ENCODE results near the gene RNGTT. TPM values are rescaled to one million over a fixed set of nuclear protein-coding genes. Genes with fewer than 3 reads are reported as not detected.

RNGTT gene
- polyA plus RNA-seq, 4 donors: 3.8 to 8.3 (median 4.7) TPM

DNA sequence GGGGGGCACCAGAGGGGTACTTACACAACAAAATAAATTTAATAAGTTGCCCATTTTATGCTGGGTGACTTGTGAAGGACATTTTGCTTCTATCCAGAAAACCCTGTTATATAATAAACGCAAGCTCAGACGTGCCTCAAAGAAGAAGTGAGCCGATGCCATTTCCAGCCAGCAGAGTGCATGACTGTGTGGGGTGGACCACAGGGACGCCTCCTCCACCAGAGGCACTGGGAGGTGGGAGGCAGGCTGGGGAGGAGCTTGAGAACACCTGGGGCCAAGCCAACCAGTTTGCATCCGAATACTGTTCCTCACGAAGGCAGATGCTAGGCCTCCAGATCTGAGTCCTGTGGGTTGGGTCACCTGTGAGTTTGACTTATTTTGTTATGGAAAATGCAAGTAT, 363.8 kb downstream of the RNGTT start:
- 82 to 84% (median 83%) methylated on average over 6 of the region's 6 CpGs for WGBS, 3 donors
- Histone ChIP-seq H3K27me3 (ENCODE audit: control insufficient read depth in 3 of 3, insufficient read depth in 3 of 3, low read length in 3 of 3) (no peaks in the 10 kb centered on the region), H3K9me3 (ENCODE audit: control insufficient read depth in 2 of 2, insufficient read depth in 1 of 2, low read depth in 1 of 2, low read length in 1 of 2) (peaks cover 0 to 3% of the 10 kb centered on the region in 2 donors), H3K4me1 (ENCODE audit: control insufficient read depth in 3 of 3, insufficient read depth in 2 of 3, low read depth in 1 of 3, low read length in 2 of 3) (no peaks in the 10 kb centered on the region), H3K27ac (ENCODE audit: low read depth in 1 of 3, low read length in 2 of 3) (no peak overlapping the region), H3K4me3 (ENCODE audit: low read depth in 1 of 3, low read length in 3 of 3) (no peak overlapping the region), H3K36me3 (ENCODE audit: control insufficient read depth in 3 of 3, insufficient read depth in 2 of 3, low read depth in 1 of 3, low read length in 3 of 3) (no peaks in the 10 kb centered on the region)
- FAIRE-seq (no peak), DNase-seq (no peak)

DNA sequence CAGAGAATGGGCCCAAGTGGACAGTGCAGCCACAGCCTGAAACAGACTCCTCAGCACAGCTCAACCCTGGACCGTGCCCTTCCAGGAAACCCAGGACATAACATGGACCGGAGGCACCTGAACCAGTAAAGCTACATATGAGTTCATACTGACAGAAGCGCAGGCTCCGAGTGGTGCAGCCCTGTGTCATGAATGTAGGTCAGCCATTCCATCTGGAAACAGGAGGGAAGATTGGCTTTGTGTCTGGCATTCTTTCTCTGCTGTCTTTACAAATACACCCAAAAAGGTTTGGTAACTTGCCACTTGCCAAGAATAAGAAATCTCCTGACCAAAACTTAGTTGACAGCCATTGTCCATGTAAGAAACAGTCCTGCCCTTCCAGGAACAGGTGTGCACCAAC, 366.6 kb downstream of the RNGTT start:
- H3K27ac ChIP-seq (ENCODE audit: low read depth in 1 of 3, low read length in 2 of 3): no peak overlapping the region
- no peaks in the 10 kb centered on the region for H3K27me3 ChIP-seq (ENCODE audit: control insufficient read depth in 3 of 3, insufficient read depth in 3 of 3, low read length in 3 of 3)
- DNase-seq (no peak), FAIRE-seq (no peak)
- no peaks in the 10 kb centered on the region for H3K9me3 ChIP-seq (ENCODE audit: control insufficient read depth in 2 of 2, insufficient read depth in 1 of 2, low read depth in 1 of 2, low read length in 1 of 2)
- 90 to 97% (median 91%) methylated on average over 4 of the region's 4 CpGs for whole genome bisulfite sequencing, 3 donors
- H3K4me3 ChIP-seq (ENCODE audit: low read depth in 1 of 3, low read length in 3 of 3): no peak overlapping the region
- no peaks in the 10 kb centered on the region for H3K36me3 ChIP-seq (ENCODE audit: control insufficient read depth in 3 of 3, insufficient read depth in 2 of 3, low read depth in 1 of 3, low read length in 3 of 3)
- no peaks in the 10 kb centered on the region for H3K4me1 ChIP-seq (ENCODE audit: control insufficient read depth in 3 of 3, insufficient read depth in 2 of 3, low read depth in 1 of 3, low read length in 2 of 3)

DNA sequence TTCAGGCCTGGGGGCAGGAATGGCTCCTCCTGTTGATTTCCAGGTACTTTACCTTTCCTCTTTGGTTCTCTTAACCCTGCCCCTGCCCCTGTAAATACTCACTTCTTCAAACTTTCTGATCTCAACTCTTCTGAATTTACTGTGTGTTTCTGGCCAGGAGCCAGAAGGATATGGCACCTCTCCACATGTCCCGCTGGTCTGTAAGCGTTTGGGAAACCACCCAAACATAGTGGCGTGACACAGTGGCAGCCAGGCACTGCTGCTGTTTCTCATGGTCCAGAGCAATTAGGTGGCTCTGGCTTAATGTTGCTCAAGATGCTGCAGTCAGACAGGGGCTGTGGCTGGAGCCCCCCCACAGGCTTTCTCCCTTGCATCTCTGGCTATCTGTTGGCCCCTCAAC, 374.5 kb downstream of the RNGTT start:
- Histone ChIP-seq H3K4me3 (ENCODE audit: low read depth in 1 of 3, low read length in 3 of 3) (no peak overlapping the region), H3K4me1 (ENCODE audit: control insufficient read depth in 3 of 3, insufficient read depth in 2 of 3, low read depth in 1 of 3, low read length in 2 of 3) (no peaks in the 10 kb centered on the region), H3K9me3 (ENCODE audit: control insufficient read depth in 2 of 2, insufficient read depth in 1 of 2, low read depth in 1 of 2, low read length in 1 of 2) (no peaks in the 10 kb centered on the region), H3K27me3 (ENCODE audit: control insufficient read depth in 3 of 3, insufficient read depth in 3 of 3, low read length in 3 of 3) (peaks cover 0 to 2% (median 0%) of the 10 kb centered on the region in 3 donors), H3K36me3 (ENCODE audit: control insufficient read depth in 3 of 3, insufficient read depth in 2 of 3, low read depth in 1 of 3, low read length in 3 of 3) (no peaks in the 10 kb centered on the region), H3K27ac (ENCODE audit: low read depth in 1 of 3, low read length in 2 of 3) (no peak overlapping the region)
- no peak for FAIRE-seq
- 49 to 63% (median 63%) methylated on average over 3 of the region's 3 CpGs for WGBS, 3 donors
- no peak for DNase-seq

DNA sequence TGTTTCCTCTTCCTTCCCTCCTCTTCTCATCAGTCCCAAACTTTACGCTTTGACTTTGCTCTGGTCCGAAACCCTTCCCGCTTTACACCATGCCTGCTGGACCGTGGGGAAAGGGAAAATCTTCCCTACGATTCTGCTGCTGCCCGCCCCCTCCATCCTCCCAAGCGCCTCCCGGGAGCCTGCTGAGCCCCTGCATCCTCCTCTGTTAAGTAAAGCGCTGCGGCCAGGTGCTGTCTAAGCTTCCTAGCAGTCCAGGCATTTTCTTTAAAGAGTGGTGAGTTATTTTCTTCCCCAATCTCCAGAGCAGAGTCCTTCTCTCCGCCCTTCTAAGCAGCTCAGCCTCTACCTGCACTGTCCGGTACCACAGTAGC, 376.3 kb downstream of the RNGTT start:
- H3K4me3 ChIP-seq (ENCODE audit: low read depth in 1 of 3, low read length in 3 of 3): no peak overlapping the region
- H3K27me3 ChIP-seq (ENCODE audit: control insufficient read depth in 3 of 3, insufficient read depth in 3 of 3, low read length in 3 of 3): peaks cover 0 to 2% (median 0%) of the 10 kb centered on the region in 3 donors
- no peak for FAIRE-seq
- DNase-seq: no peak
- peaks cover 0 to 4% of the 10 kb centered on the region in 2 donors for H3K9me3 ChIP-seq (ENCODE audit: control insufficient read depth in 2 of 2, insufficient read depth in 1 of 2, low read depth in 1 of 2, low read length in 1 of 2)
- H3K36me3 ChIP-seq (ENCODE audit: control insufficient read depth in 3 of 3, insufficient read depth in 2 of 3, low read depth in 1 of 3, low read length in 3 of 3): no peaks in the 10 kb centered on the region
- WGBS, 3 donors: 64 to 80% (median 75%) methylated on average over 12 of the region's 12 CpGs
- no peak overlapping the region for H3K27ac ChIP-seq (ENCODE audit: low read depth in 1 of 3, low read length in 2 of 3)
- H3K4me1 ChIP-seq (ENCODE audit: control insufficient read depth in 3 of 3, insufficient read depth in 2 of 3, low read depth in 1 of 3, low read length in 2 of 3): no peaks in the 10 kb centered on the region

DNA sequence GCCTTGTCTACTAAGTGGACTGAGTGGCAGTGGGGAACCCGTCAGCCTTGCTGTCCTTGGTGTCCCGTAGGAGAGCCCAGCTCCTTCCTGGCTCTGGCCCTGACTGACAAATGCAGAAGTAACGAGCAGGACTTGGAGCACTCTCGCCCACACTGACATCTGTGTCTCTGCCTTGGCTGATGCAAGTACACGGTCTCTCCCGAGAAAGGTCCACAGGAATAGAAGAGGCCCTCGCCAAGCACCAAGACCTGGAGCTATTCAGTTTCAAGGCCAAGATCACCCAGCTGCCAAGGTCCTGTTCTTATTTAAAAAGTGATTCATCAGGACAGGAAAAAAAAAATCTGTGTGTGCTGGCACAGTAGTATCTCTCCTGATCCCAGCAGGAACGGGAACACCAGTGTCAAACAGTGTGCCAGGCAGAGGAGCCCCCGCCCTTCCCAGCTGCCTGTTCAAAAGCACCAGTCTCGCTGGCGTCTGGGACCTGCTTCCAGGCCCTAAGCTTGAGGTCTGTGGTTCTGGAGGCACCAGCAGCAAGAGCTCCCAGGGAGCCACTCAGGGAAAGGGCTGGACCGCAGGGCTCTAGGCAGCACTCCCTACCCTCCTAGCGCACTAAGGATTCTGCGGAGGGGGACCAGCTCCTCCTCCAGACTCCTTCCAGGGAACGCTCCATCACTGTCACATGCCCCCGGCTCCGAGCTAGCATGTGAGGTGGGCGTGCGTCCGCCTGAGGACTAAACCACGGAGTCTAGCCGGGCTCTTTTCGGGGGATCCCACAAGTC, 376.9 kb downstream of the RNGTT start:
- H3K36me3 ChIP-seq (ENCODE audit: control insufficient read depth in 3 of 3, insufficient read depth in 2 of 3, low read depth in 1 of 3, low read length in 3 of 3): no peaks in the 10 kb centered on the region
- H3K9me3 ChIP-seq (ENCODE audit: control insufficient read depth in 2 of 2, insufficient read depth in 1 of 2, low read depth in 1 of 2, low read length in 1 of 2): peaks cover 0 to 4% of the 10 kb centered on the region in 2 donors
- FAIRE-seq (no peak), DNase-seq (no peak)
- H3K4me3 ChIP-seq (ENCODE audit: low read depth in 1 of 3, low read length in 3 of 3): no peak overlapping the region
- 69 to 82% (median 78%) methylated on average over 23 of the region's 23 CpGs for WGBS, 3 donors
- H3K4me1 ChIP-seq (ENCODE audit: control insufficient read depth in 3 of 3, insufficient read depth in 2 of 3, low read depth in 1 of 3, low read length in 2 of 3): no peaks in the 10 kb centered on the region
- peaks cover 0 to 2% (median 0%) of the 10 kb centered on the region in 3 donors for H3K27me3 ChIP-seq (ENCODE audit: control insufficient read depth in 3 of 3, insufficient read depth in 3 of 3, low read length in 3 of 3)
- no peak overlapping the region for H3K27ac ChIP-seq (ENCODE audit: low read depth in 1 of 3, low read length in 2 of 3)

DNA sequence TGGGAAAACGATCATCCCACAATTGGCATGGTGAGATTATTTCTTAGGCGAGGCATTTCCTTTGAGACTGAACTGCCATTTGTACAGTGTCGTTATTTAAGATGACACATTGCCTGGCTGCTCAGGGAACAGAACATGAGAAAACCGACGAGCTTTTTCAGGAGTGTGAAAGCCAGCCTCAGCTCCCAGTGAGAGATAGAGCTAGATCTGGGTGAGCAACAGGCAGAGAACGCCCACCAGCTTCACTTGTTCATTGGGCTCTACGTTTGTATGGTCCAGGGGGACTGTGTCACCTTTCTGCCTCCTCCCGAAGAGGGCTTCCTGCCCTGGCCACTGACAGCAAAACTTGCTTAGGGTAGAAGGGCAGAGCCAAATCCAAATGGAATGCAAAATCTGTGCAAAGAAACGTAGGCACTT, 378.1 kb downstream of the RNGTT start:
- Histone ChIP-seq H3K4me1 (ENCODE audit: control insufficient read depth in 3 of 3, insufficient read depth in 2 of 3, low read depth in 1 of 3, low read length in 2 of 3) (no peaks in the 10 kb centered on the region), H3K27me3 (ENCODE audit: control insufficient read depth in 3 of 3, insufficient read depth in 3 of 3, low read length in 3 of 3) (peaks cover 0 to 2% (median 0%) of the 10 kb centered on the region in 3 donors), H3K36me3 (ENCODE audit: control insufficient read depth in 3 of 3, insufficient read depth in 2 of 3, low read depth in 1 of 3, low read length in 3 of 3) (no peaks in the 10 kb centered on the region), H3K4me3 (ENCODE audit: low read depth in 1 of 3, low read length in 3 of 3) (no peak overlapping the region), H3K27ac (ENCODE audit: low read depth in 1 of 3, low read length in 2 of 3) (no peak overlapping the region), H3K9me3 (ENCODE audit: control insufficient read depth in 2 of 2, insufficient read depth in 1 of 2, low read depth in 1 of 2, low read length in 1 of 2) (peaks cover 0 to 4% of the 10 kb centered on the region in 2 donors)
- FAIRE-seq (no peak), DNase-seq (no peak)
- WGBS, 3 donors: 68 to 70% (median 69%) methylated on average over 9 of the region's 9 CpGs

DNA sequence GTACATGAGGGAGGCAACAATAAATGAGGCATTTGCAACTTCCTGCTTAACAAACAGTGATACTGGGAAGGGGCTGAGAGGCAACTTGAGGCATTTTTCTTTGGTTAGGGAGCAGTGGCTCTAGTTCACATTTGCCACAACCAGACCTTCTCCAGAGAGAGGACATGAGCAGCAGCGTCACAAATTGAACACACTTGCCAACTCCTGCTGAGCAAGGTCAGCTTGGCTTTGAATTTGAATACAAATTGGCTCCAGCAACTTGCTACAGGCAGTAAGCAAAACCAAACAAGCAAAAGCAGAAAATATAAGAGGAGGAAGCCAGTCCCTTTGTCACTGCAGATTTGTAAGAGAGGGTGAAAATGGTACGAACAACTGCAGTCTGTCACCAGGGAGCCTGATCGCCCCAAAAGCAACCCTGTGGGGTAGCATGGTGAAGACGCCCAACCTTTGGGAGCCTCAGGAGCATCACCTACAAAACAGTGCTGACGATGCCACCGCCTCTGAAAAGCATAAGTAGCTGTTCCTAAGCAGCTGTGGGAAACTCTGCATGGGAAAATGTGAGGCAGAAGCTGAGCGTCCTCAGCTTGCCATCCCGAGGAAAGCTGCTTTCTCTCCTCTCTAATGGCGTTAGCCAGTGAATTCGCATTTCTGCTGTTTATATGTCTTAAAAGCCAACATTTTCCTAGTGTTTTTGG, 378.7 kb downstream of the RNGTT start:
- Histone ChIP-seq H3K4me3 (ENCODE audit: low read depth in 1 of 3, low read length in 3 of 3) (no peak overlapping the region), H3K9me3 (ENCODE audit: control insufficient read depth in 2 of 2, insufficient read depth in 1 of 2, low read depth in 1 of 2, low read length in 1 of 2) (peaks cover 0 to 4% of the 10 kb centered on the region in 2 donors), H3K27me3 (ENCODE audit: control insufficient read depth in 3 of 3, insufficient read depth in 3 of 3, low read length in 3 of 3) (peaks cover 0 to 2% (median 0%) of the 10 kb centered on the region in 3 donors), H3K27ac (ENCODE audit: low read depth in 1 of 3, low read length in 2 of 3) (no peak overlapping the region), H3K4me1 (ENCODE audit: control insufficient read depth in 3 of 3, insufficient read depth in 2 of 3, low read depth in 1 of 3, low read length in 2 of 3) (no peaks in the 10 kb centered on the region), H3K36me3 (ENCODE audit: control insufficient read depth in 3 of 3, insufficient read depth in 2 of 3, low read depth in 1 of 3, low read length in 3 of 3) (no peaks in the 10 kb centered on the region)
- DNase-seq (no peak), FAIRE-seq (no peak)
- 67 to 79% (median 73%) methylated on average over 10 of the region's 10 CpGs for WGBS, 3 donors

DNA sequence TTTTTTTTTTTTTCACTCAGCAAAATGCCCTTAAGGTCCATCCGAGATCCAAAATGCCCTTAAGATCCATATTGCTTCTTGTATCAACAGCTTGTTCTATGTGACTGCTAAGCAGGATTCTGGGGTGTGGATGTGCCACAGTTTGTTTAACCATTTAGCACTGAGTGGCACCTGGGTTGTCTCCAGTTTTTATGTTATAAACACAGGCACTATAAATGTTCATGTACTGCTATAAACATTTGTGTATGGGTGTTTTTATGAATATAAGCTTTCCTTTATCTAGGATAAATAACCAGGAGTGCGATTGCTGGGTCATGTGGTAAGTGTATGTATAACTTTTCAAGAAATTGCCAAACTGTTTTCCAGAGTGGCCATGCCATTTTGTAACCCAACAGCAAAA, 386.0 kb downstream of the RNGTT start:
- FAIRE-seq: no peak
- H3K9me3 ChIP-seq (ENCODE audit: control insufficient read depth in 2 of 2, insufficient read depth in 1 of 2, low read depth in 1 of 2, low read length in 1 of 2): peaks cover 0 to 2% of the 10 kb centered on the region in 2 donors
- H3K4me3 ChIP-seq (ENCODE audit: low read depth in 1 of 3, low read length in 3 of 3): no peak overlapping the region
- H3K27ac ChIP-seq (ENCODE audit: low read depth in 1 of 3, low read length in 2 of 3): no peak overlapping the region
- no peaks in the 10 kb centered on the region for H3K27me3 ChIP-seq (ENCODE audit: control insufficient read depth in 3 of 3, insufficient read depth in 3 of 3, low read length in 3 of 3)
- H3K36me3 ChIP-seq (ENCODE audit: control insufficient read depth in 3 of 3, insufficient read depth in 2 of 3, low read depth in 1 of 3, low read length in 3 of 3): no peaks in the 10 kb centered on the region
- no peaks in the 10 kb centered on the region for H3K4me1 ChIP-seq (ENCODE audit: control insufficient read depth in 3 of 3, insufficient read depth in 2 of 3, low read depth in 1 of 3, low read length in 2 of 3)
- WGBS, 3 donors: 55 to 67% (median 64%) methylated on average over 2 of the region's 2 CpGs
- DNase-seq: no peak

All from small intestine (tissue), 7 donors.